Kidney (tissue), 14 donors: ENCODE data around the gene WDR31. TPM values are rescaled to one million over a fixed set of nuclear protein-coding genes. Genes with fewer than 3 reads are reported as not detected.
A peak's percentile ranks its signal among the peaks of the same experiment; 100 is the strongest.
"Not testable (repeated sequence)": the region's sequence is repeated elsewhere in the genome, so short reads cannot be mapped to it uniquely, and the experiment has no call there.

Experiments
- DNase-seq, 5 donors: peaks; one replicate each; pipeline ENCODE4 v3.0.0-alpha.2; 2013 to 2020
- FAIRE-seq: peaks from 2 replicates; lab custom pipeline; 2012; peaks lifted over from hg19 to GRCh38; lab: Jason Lieb, UNC
- H3K27ac ChIP-seq, 2 donors: one replicate each; pipeline ENCODE4 v1.7.0; 2013; ENCODE audit warnings: low read depth in 2 of 2, low read length in 2 of 2, inconsistent platforms in 1 of 2
- H3K27me3 ChIP-seq: one replicate; pipeline ENCODE4 v1.7.1; 2013; ENCODE audit warnings: low read length, inconsistent platforms; ENCODE audit not compliant: control insufficient read depth, insufficient read depth
- H3K36me3 ChIP-seq, 3 donors: one replicate each; pipeline versions ENCODE4 v1.7.0 to v1.7.1; 2013; ENCODE audit warnings: low read length in 3 of 3, control low read depth in 1 of 3, inconsistent platforms in 1 of 3; ENCODE audit not compliant: insufficient read depth in 3 of 3, control insufficient read depth in 2 of 3
- H3K4me1 ChIP-seq, 3 donors: one replicate each; pipeline versions ENCODE4 v1.7.0 to v1.7.1; 2013; ENCODE audit warnings: low read length in 3 of 3, inconsistent platforms in 1 of 3, low read depth in 1 of 3; ENCODE audit not compliant: control insufficient read depth in 2 of 3, insufficient read depth in 2 of 3
- H3K4me3 ChIP-seq, 3 donors: one replicate each; pipeline versions ENCODE4 v1.7.0 to v1.8.1; 2013; ENCODE audit warnings: low read length in 3 of 3, control low read depth in 1 of 3, inconsistent platforms in 1 of 3
- H3K9ac ChIP-seq, 3 donors: one replicate each; pipeline versions ENCODE4 v1.7.0 to v1.7.1; 2013; ENCODE audit warnings: low read length in 3 of 3, control low read depth in 1 of 3, inconsistent platforms in 1 of 3
- H3K9me3 ChIP-seq, 3 donors: one replicate each; pipeline versions ENCODE4 v1.7.0 to v1.7.1; 2013; ENCODE audit warnings: low read length in 3 of 3, control low read depth in 1 of 3, inconsistent platforms in 1 of 3; ENCODE audit not compliant: control insufficient read depth in 2 of 3, insufficient read depth in 1 of 3
- intact Hi-C: fragments of 100-400 bp; cut with DNase I; formaldehyde crosslinking; loops from one replicate; pipeline ENCODE4 v1.11.1; 2022
- polyA plus RNA-seq: library from polyadenylated mRNA; stranded (reverse); fragments of 350-450 nt; fragmentation: Illumina TruSeq; extraction: RNeasy Lipid Tissue Mini Kit (QIAGEN cat#74804); gene quantifications from one replicate; pipeline ENCODE4 v1.2.3, GENCODE V29; 2014; ENCODE audit warnings: low read depth, low replicate concordance; ENCODE audit not compliant: insufficient read depth
- total RNA-seq: library from RNA; stranded (reverse); fragmentation: NEBNext Ultra II Directional; extraction: Animal tissue kit (Norgen Biotek cat#: 25700); gene quantifications from one replicate; pipeline ENCODE4 v1.2.1, GENCODE V29; 2021
- TF ChIP-seq, protein P1 (sequence below): IDR thresholded peaks from 3 replicates; pipeline ENCODE4 v1.5.1; 2012; ENCODE audit warnings: mild to moderate bottlenecking, moderate library complexity, borderline replicate concordance; ENCODE audit not compliant: insufficient read depth; ENCODE audit errors: extremely low read depth
- donor health status: control.
- donor health status: control.
- donor health status: control.
- donor health status: control.
- donor health status: control.
- donor health status: DM: yes; HTN: yes; CAD: no.
- donor health status: Normal renal cell carcinoma (clear cell type).

WDR31 gene
- total and polyA plus RNA-seq, 2 donors from 2014 or later = 3.1 to 8.7 TPM

DNA sequence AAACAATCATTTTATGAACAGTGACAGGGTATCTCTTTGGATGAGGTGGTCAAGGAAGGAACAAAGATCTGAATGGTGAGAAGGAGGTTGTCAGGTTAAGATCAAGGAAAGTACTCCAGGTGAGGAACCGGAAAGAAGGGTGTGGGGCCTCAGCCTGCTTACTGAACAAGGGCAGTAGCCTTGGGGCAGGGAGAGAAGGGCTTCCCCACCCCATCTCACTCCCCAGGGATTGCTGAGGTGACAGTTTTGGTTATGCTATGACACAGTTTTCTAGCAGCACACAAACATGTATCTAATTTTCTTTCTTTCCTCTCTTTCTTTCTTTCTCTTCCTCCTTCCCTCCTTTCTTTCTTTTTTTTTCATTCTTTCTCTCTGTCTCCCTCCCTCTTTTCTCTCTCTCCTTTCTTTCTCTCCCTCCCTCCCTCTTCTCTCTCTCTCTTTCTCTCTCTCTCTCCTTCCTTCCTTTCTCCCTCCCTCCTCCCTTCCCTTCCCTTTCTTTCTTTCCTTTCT is 40.8 kb upstream of the WDR31 start:
- Histone ChIP-seq H3K9me3 (no peaks in the 10 kb centered on the region), H3K4me3 (no peak overlapping the region)
- no peak for DNase-seq

DNA sequence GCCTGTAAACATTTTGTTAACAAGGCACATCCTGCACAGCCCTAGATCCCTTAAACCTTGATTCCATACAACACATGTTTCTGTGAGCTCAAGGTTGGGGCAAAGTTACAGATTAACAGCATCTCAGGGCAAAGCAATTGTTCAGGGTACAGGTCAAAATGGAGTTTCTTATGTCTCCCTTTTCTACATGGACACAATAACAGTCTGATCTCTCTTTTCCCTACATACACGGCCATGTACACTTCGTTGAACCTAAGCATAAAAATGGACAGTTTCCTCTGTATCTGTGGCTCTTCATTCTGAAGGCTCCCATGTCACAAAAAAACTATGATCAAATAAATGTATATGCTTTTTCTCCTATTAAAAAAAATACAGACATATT is 39.7 kb upstream of the WDR31 start:
- FAIRE-seq, H3K4me1 ChIP-seq, H3K36me3 ChIP-seq, intact Hi-C loops, H3K27me3 ChIP-seq, DNase-seq, H3K9me3 ChIP-seq, H3K4me3 ChIP-seq, H3K9ac ChIP-seq: not testable (repeated sequence)
- peak overlapping the region in 1 of 2 donors; percentile 32 for H3K27ac ChIP-seq

More for the DNA sequence above, 40.8 kb upstream of the WDR31 start:
- TF ChIP-seq, protein P1, sequence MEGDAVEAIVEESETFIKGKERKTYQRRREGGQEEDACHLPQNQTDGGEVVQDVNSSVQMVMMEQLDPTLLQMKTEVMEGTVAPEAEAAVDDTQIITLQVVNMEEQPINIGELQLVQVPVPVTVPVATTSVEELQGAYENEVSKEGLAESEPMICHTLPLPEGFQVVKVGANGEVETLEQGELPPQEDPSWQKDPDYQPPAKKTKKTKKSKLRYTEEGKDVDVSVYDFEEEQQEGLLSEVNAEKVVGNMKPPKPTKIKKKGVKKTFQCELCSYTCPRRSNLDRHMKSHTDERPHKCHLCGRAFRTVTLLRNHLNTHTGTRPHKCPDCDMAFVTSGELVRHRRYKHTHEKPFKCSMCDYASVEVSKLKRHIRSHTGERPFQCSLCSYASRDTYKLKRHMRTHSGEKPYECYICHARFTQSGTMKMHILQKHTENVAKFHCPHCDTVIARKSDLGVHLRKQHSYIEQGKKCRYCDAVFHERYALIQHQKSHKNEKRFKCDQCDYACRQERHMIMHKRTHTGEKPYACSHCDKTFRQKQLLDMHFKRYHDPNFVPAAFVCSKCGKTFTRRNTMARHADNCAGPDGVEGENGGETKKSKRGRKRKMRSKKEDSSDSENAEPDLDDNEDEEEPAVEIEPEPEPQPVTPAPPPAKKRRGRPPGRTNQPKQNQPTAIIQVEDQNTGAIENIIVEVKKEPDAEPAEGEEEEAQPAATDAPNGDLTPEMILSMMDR = no peak
- Histone ChIP-seq H3K9ac (peak overlapping the region in 1 of 3 donors; percentile 46), H3K27me3 (no peaks in the 10 kb centered on the region), H3K4me1 (peaks cover 0 to 6% (median 6%) of the 10 kb centered on the region in 3 donors), H3K27ac (peak overlapping the region in 1 of 2 donors; percentile 49), H3K36me3 (no peaks in the 10 kb centered on the region)
- no peak for FAIRE-seq
- intact Hi-C loops = no loop called here

DNA sequence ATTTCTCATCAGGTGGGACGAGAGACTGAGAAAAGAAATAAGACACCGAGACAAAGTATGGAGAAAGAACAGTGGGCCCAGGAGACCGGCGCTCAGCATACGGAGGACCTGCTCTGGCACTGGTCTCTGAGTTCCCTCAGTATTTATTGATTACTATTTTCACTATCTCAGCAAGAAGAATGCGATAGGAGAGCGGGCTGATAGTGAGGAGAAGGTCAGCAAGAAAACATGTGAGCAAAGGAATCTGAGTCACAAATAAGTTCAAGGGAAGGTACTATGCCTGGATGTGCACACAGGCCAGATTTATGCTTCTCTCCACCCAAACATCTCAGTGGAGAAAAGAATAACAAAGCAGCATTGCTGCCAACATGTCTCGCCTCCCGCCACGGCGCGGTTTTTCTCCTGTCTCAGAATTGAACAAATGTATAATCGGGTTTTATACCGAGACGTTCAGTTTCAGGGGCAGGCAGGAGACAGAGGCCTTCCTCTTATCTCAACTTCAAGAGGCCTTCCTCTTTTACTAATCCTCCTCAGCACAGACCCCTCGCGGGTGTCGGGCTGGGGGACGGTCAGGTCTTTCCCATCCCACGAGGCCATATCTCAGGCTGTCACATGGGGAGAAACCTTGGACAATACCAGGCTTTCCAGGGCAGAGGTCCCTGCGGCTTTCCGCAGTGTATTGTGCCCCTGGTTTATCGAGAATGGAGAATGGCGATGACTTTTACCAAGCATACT is 39.2 kb upstream of the WDR31 start:
- H3K4me1 ChIP-seq, H3K4me3 ChIP-seq, FAIRE-seq, H3K27me3 ChIP-seq, H3K36me3 ChIP-seq, intact Hi-C loops, H3K9me3 ChIP-seq, H3K9ac ChIP-seq, H3K27ac ChIP-seq, DNase-seq: not testable (repeated sequence)

DNA sequence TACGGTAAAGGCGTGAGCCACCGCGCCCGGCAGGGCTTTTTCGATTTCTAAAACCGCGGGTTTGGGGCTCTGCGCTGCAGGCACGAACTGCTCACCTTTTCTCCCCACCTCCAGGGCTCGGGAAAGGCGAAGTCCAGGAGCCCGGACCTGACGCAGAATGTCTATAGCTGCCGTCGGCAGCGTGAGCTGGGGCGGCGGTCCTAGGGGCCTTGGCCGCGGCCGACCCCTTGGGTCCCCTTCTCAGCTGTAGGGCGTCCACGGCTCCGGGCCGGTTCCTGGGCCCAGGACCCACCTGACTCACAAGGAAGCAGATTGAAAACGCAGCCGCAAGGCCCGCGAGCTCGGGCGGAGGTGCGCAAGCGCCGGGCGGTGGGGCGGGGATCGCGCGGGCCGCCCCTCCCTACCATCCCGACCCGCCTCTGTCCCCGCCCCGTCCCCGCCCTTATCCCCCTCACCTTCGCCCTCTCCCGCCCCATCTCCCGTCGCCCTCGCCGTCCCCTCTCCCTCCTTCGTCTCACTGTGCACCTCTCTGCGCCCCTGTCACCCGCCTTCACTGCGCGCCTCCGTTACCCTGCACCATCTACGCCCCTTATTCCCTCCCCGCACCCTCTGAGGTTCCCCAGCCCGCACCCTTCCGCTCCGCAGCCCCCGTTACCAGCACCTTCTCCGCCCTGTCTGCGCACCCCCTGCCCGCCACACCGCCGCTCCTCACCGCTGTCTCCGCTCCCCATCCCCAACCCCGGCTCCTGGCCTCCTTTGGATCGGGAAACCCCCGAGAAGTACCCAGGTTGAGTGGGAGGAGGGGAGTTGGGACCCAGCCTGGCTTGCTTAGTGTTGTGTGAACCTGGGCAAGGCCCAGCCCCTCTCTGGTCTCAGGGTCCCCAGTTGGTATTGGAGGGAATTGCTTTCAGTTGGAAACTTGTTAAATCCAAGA is 36.8 kb upstream of the WDR31 start, which contains the start of gene HDHD3:
TSS of gene HDHD3 (minus strand) at position 353 of the 934 bp plus-strand sequence. CDS start 2,632 bp downstream, outside the sequence.
- peak; percentile 89 to 95 (median 92) for DNase-seq
- Histone ChIP-seq H3K27me3 (no peaks in the 10 kb centered on the region), H3K36me3 (peaks cover 0 to 10% (median 0%) of the 10 kb centered on the region in 3 donors), H3K9me3 (no peaks in the 10 kb centered on the region), H3K4me3 (peak within 1 kb of the TSS; percentile 63 to 88 (median 76)), H3K27ac (peak within 1 kb of the TSS; percentile 85 to 90), H3K4me1 (peaks cover 0 to 18% (median 3%) of the 10 kb centered on the region in 3 donors), H3K9ac (peak within 1 kb of the TSS; percentile 50 to 91 (median 90))
- TF ChIP-seq, protein P1 = no peak
- intact Hi-C loops = no loop called here
- FAIRE-seq = no peak
